K562 (cell line): Measurements from ENCODE around the gene HMOX1. TPM values are rescaled to one million over a fixed set of nuclear protein-coding genes. Genes with fewer than 3 reads are reported as not detected.

Experiments used
- ATAC-seq: fragments of 200-7000 bp; cut with Tn5 transposase; 3 replicates; pipeline ENCODE4 v1.9.1; 2020; ENCODE audit warnings: moderate library complexity
- BruUV-seq: library from RNA; stranded (reverse); fragments of 400-500 nt; replicated peaks from 2 replicates; lab custom pipeline; 2021; lab: Mats Ljungman, UMichigan
- CTCF ChIA-PET: fragments of 300-600 bp; formaldehyde crosslinking; extraction: SDS; loops from one replicate; lab custom pipeline; 2021; ENCODE audit warnings: low intra/inter-chr PET ratio; lab: Yijun Ruan, JAX
- POLR2A ChIA-PET: fragments of 300-600, 350-650 bp; sonication (Branson Sonifier 250); formaldehyde crosslinking; extraction: SDS; loops from one replicate; lab custom pipeline; 2021; ENCODE audit warnings: antibody characterized with exemption, inconsistent platforms; lab: Yijun Ruan, JAX
- DNase-seq, 4 experiments: peaks; one replicate each; pipeline versions ENCODE4 v3.0.0 to v3.0.0-alpha.2; 2011 to 2018; ENCODE audit warnings: low spot score in 3 of 4, mixed read lengths in 3 of 4; ENCODE audit errors: extremely low read depth in 1 of 4
- FAIRE-seq: peaks from 2 replicates; lab custom pipeline; 2011; peaks lifted over from hg19 to GRCh38; lab: Jason Lieb, UNC
- H2AFZ ChIP-seq: 2 replicates; pipeline ENCODE4 v1.6.0; 2011; ENCODE audit warnings: low read depth, low read length, control low read depth, inconsistent platforms
- H3K27ac ChIP-seq: fragments of 200-600 bp; 3 replicates; pipeline ENCODE4 v1.8.0; 2011; ENCODE audit warnings: low read depth, mild to moderate bottlenecking, control low read depth, inconsistent platforms, low read length, moderate library complexity, mixed read lengths; ENCODE audit errors: extremely low read depth
- H3K27me3 ChIP-seq, 2 experiments: fragments of 300-600 bp in 1 of 2; 2 replicates in 1 of 2; 3 replicates in 1 of 2; pipeline versions ENCODE4 v1.6.0 to v1.8.0; 2011; ENCODE audit warnings: inconsistent platforms in 2 of 2, low read length in 2 of 2, mild to moderate bottlenecking in 1 of 2, mixed read lengths in 1 of 2, moderate library complexity in 1 of 2; ENCODE audit not compliant: control insufficient read depth in 2 of 2, insufficient read depth in 2 of 2
- H3K36me3 ChIP-seq: fragments of 300-600 bp; 3 replicates; pipeline ENCODE4 v1.8.0; 2011; ENCODE audit warnings: mild to moderate bottlenecking, low read length, inconsistent platforms; ENCODE audit not compliant: control insufficient read depth, insufficient read depth
- H3K4me1 ChIP-seq, 2 experiments: fragments of 200-600 bp in 1 of 2; replicated peaks in 1 of 2; 2 replicates in 1 of 2; 3 replicates in 1 of 2; pipeline versions ENCODE4 v1.5.1 to v1.8.0; 2011; ENCODE audit warnings: inconsistent platforms in 2 of 2, low read length in 2 of 2, mild to moderate bottlenecking in 1 of 2, mixed read lengths in 1 of 2, moderate library complexity in 1 of 2; ENCODE audit not compliant: control insufficient read depth in 2 of 2, insufficient read depth in 2 of 2
- H3K4me2 ChIP-seq: 2 replicates; pipeline ENCODE4 v1.6.1; 2011; ENCODE audit warnings: low read length, control low read depth, inconsistent platforms, mixed read lengths; ENCODE audit not compliant: insufficient read depth
- H3K4me3 ChIP-seq: fragments of 200-600 bp; sonication (generic), shearing (Covaris generic); 2 replicates; pipeline ENCODE4 v1.5.1; 2016; ENCODE audit warnings: control low read depth, inconsistent platforms
- H3K79me2 ChIP-seq: fragments of 200-600 bp; 3 replicates; pipeline ENCODE4 v1.8.0; 2011; ENCODE audit warnings: low read length, inconsistent platforms; ENCODE audit not compliant: control insufficient read depth, insufficient read depth
- H3K9ac ChIP-seq, 2 experiments: 2 replicates each; pipeline versions ENCODE4 v1.6.0 to v1.6.1; 2011; ENCODE audit warnings: low read depth in 2 of 2, low read length in 2 of 2, control low read depth in 1 of 2, inconsistent platforms in 1 of 2, mild to moderate bottlenecking in 1 of 2, mixed read lengths in 1 of 2; ENCODE audit not compliant: insufficient read depth in 1 of 2
- H3K9me1 ChIP-seq: one replicate; pipeline ENCODE4 v1.6.0; 2011; ENCODE audit warnings: inconsistent platforms, mild to moderate bottlenecking, low read length, moderate library complexity; ENCODE audit not compliant: control insufficient read depth, insufficient read depth
- H3K9me3 ChIP-seq: replicated peaks from 2 replicates; pipeline ENCODE4 v1.5.1; 2011; ENCODE audit warnings: low read depth, low read length, inconsistent platforms; ENCODE audit not compliant: control insufficient read depth, insufficient read depth
- H4K20me1 ChIP-seq: replicated peaks from 2 replicates; pipeline ENCODE4 v1.6.1; 2011; ENCODE audit warnings: low read length, inconsistent platforms, mixed read lengths; ENCODE audit not compliant: control insufficient read depth, insufficient read depth
- NCOA2 ChIP-seq, 2 experiments: fragments of 450-650 bp; IDR thresholded peaks; 2 replicates each; pipeline ENCODE4 v1.6.1; 2018; ENCODE audit warnings: mild to moderate bottlenecking in 2 of 2, moderate library complexity in 1 of 2; ENCODE audit not compliant: partially characterized antibody in 2 of 2
- POLR2G ChIP-seq: fragments of 200-400 bp; formaldehyde crosslinking; IDR thresholded peaks from 2 replicates; pipeline ENCODE4 v1.6.1; 2017; ENCODE audit warnings: low read depth, mild to moderate bottlenecking, antibody characterized with exemption, low read length, moderate library complexity
- THRAP3 ChIP-seq: fragments of 450-650 bp; IDR thresholded peaks from 2 replicates; pipeline ENCODE4 v1.6.1; 2016; ENCODE audit warnings: mild to moderate bottlenecking, inconsistent platforms, borderline replicate concordance
- ZC3H11A ChIP-seq: IDR thresholded peaks from 2 replicates; pipeline ENCODE4 v1.6.1; 2012; ENCODE audit warnings: low read depth, low read length, improper control_type of control experiment
- ZNF584 ChIP-seq: fragments of 200-800 bp; sonication (Bioruptor generic); IDR thresholded peaks from 2 replicates; pipeline ENCODE4 v1.6.1; 2016; ENCODE audit warnings: low read depth, mild to moderate bottlenecking, missing genetic modification characterization, missing compliant biosample characterization
- ZNF707 ChIP-seq: fragments of 250-450 bp; sonication (Bioruptor Pico); conservative IDR thresholded peaks from 2 replicates; pipeline ENCODE4 v1.8.0; 2022; ENCODE audit warnings: inconsistent platforms, mild to moderate bottlenecking, moderate library complexity
- WGBS: fragments of 100-300 bp; shearing (Covaris generic); methylation state at CpG from one replicate; pipeline ENCODE4 v1.1.6; 2016; ENCODE audit warnings: low coverage, mixed read lengths; ENCODE audit not compliant: insufficient coverage; ENCODE audit errors: missing lambda C conversion rate; 5-methylcytosine and 5-hydroxymethylcytosine counted together
- in situ Hi-C: fragments of 300-500 bp; cut with MboI; formaldehyde crosslinking; loops from 4 replicates; pipeline ENCODE4 v1.15.0; 2018; ENCODE audit warnings: inconsistent platforms, mixed read lengths
- intact Hi-C: fragments of 100-400 bp; cut with micrococcal nuclease; formaldehyde crosslinking; loops from 2 replicates; pipeline ENCODE4 v1.14.2; 2022
- polyA plus RNA-seq, 8 experiments: library from polyadenylated mRNA; depleted of rRNA in 4 of 8; stranded (reverse) in 5 of 8; unstranded in 3 of 8; fragments of >200 nt; fragmentation: Nextera tagmentation in 2 of 8; fragmentation: Illumina TruSeq in 1 of 8; extraction: Ambion mirVana in 2 of 8; extraction: Trizol in 1 of 8; gene quantifications; 2 replicates each; pipeline versions ENCODE4 v1.2.1 to v1.2.3, GENCODE V29; 2011 to 2014; ENCODE audit warnings: inconsistent platforms in 1 of 8, missing spikeins in 1 of 8
- total RNA-seq, 7 experiments: library from RNA; depleted of rRNA in 6 of 7; stranded (reverse); fragments of >200 nt in 6 of 7; fragmentation: Illumina TruSeq in 2 of 7; extraction: Trizol in 2 of 7; gene quantifications; 2 replicates each; pipeline versions ENCODE4 v1.2.1 to v1.2.3, GENCODE V29; 2011 to 2021; ENCODE audit warnings: low replicate concordance in 1 of 7
- TF ChIP-seq, protein P1 (sequence below): fragments of 200-400 bp; formaldehyde crosslinking; IDR thresholded peaks from 2 replicates; pipeline ENCODE4 v1.6.1; 2017; ENCODE audit warnings: mild to moderate bottlenecking, low read depth, low read length, moderate library complexity

Gene HMOX1
- total and polyA plus RNA-seq, 9 of the 15 experiments (the other 6 are each of a cell fraction or from before 2014, with no cell fraction given) = not detected

DNA sequence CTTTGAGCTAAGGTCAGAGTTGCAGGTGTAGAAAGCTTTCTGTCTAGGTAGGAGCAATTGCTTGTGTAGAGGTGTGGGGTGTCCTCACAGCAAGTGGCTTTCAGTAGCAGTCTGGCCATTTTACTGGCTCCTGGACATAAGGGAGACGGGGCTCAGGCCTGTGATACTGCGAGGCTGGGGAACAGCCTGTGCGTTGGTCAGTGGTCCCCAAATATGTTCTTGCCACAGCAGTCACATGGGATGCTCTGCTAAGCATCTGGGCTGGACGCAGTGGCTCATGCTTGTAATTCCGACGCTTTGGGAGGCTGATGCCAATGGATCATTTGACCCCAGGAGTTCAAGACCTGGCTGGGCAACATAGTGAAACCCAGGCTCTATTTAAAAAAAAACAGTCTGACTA lies 21.0 kb downstream of the HMOX1 start (continued):
- no peak for TF ChIP-seq THRAP3
- no peak for TF ChIP-seq ZNF584
- TF ChIP-seq ZC3H11A = no peak
- TF ChIP-seq, protein P1, sequence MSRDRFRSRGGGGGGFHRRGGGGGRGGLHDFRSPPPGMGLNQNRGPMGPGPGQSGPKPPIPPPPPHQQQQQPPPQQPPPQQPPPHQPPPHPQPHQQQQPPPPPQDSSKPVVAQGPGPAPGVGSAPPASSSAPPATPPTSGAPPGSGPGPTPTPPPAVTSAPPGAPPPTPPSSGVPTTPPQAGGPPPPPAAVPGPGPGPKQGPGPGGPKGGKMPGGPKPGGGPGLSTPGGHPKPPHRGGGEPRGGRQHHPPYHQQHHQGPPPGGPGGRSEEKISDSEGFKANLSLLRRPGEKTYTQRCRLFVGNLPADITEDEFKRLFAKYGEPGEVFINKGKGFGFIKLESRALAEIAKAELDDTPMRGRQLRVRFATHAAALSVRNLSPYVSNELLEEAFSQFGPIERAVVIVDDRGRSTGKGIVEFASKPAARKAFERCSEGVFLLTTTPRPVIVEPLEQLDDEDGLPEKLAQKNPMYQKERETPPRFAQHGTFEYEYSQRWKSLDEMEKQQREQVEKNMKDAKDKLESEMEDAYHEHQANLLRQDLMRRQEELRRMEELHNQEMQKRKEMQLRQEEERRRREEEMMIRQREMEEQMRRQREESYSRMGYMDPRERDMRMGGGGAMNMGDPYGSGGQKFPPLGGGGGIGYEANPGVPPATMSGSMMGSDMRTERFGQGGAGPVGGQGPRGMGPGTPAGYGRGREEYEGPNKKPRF = no peak
- TF ChIP-seq ZNF707 (CRISPR knock-in tag) = no peak

DNA sequence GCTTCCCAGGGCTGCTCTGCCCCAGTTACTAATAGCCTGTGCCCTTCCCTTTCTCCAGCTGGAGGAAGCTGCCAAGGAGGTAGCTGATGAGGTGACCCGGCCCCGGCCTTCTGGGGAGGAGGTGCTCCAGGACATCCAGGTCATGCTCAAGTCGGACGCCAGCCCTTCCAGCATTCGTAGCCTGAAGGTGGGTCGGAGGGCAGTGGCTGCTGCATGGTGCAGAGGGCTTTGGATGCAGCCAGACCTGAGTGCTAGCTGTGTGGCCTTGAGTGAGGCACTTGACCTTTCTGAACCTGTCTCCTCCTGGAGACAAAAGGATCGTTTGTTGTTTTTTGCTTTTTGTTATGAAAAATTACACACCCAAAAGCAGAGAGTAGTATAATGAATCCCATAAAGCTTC lies 22.5 kb downstream of the HMOX1 start:
- peaks cover 9 to 32% of the 10 kb centered on the region in 2 experiments; a peak in 4 of 5 replicates for H3K4me1 ChIP-seq
- H3K36me3 ChIP-seq = peaks cover 70% of the 10 kb centered on the region
- no peak overlapping the region for H3K4me3 ChIP-seq
- intact Hi-C loops = loop anchor here (10.0 kb wide), 1 partner anchor 49 kb away; no protein-coding TSS in a partner anchor
- ChIA-PET CTCF (no interaction called here), POLR2A (interaction anchor here (0.5 to 3.1 kb wide), 6 partner anchors 9 to 48 kb away, joined by 3 to 11 read pairs (median 3); no protein-coding TSS in a partner anchor)
- WGBS = 77% methylated on average over 5 of the region's 7 CpGs
- 0 out of 2 replicates have a peak, but pooled peaks have one; percentile 18 for TF ChIP-seq POLR2G
- no peak for TF ChIP-seq NCOA2 (IDR thresholded peaks at IDR 0.05; ENCODE audit: partially characterized antibody in 2 of 2)
- in situ Hi-C loops = no loop called here
- no TSS peak for BruUV-seq
- no peak for DNase-seq
- ATAC-seq = no peak
- 0 out of 2 replicates have a peak, but pooled peaks cover 4% of the 10 kb centered on the region for H4K20me1 ChIP-seq
- no peaks in the 10 kb centered on the region for H3K27me3 ChIP-seq
- no peak overlapping the region for H3K27ac ChIP-seq
- FAIRE-seq = no peak
- H3K9me1 ChIP-seq = no peaks in the 10 kb centered on the region
- H3K4me2 ChIP-seq = no peak overlapping the region
- peak overlapping the region in 1 of 2 experiments; percentile 24; a peak in 2 of 4 replicates for H3K9ac ChIP-seq
- peaks cover 38% of the 10 kb centered on the region for H3K79me2 ChIP-seq
- H2AFZ ChIP-seq = no peak overlapping the region
- H3K9me3 ChIP-seq = no peaks in the 10 kb centered on the region
